GM12872 (cell line): ENCODE data around the gene PLXNC1.

ENCODE experiments used
- TF ChIP-seq, protein P1 (sequence below): IDR thresholded peaks from 3 replicates; pipeline ENCODE4 v1.5.1; 2011; ENCODE audit warnings: low read depth, mild to moderate bottlenecking, low read length, moderate library complexity; ENCODE audit not compliant: insufficient read depth

Gene PLXNC1

DNA sequence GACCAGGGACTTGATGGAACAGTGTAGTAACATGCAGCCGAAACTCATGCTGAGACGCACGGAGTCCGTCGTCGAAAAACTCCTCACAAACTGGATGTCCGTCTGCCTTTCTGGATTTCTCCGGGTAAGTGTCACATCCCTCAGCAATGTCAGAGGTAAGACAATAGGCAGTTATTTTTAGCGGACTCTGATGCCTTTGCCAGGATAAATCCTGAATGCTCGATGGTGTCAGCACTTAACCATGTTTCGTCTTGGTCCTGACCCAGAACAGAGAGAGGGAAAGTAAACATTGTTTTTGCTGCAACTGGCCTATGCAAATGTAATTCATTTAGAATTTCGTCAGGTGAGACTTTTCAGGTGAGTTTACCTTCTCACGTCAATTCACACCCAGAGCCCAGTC is 112.3 kb downstream of the PLXNC1 start:
- TF ChIP-seq, protein P1, sequence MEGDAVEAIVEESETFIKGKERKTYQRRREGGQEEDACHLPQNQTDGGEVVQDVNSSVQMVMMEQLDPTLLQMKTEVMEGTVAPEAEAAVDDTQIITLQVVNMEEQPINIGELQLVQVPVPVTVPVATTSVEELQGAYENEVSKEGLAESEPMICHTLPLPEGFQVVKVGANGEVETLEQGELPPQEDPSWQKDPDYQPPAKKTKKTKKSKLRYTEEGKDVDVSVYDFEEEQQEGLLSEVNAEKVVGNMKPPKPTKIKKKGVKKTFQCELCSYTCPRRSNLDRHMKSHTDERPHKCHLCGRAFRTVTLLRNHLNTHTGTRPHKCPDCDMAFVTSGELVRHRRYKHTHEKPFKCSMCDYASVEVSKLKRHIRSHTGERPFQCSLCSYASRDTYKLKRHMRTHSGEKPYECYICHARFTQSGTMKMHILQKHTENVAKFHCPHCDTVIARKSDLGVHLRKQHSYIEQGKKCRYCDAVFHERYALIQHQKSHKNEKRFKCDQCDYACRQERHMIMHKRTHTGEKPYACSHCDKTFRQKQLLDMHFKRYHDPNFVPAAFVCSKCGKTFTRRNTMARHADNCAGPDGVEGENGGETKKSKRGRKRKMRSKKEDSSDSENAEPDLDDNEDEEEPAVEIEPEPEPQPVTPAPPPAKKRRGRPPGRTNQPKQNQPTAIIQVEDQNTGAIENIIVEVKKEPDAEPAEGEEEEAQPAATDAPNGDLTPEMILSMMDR = no peak

DNA sequence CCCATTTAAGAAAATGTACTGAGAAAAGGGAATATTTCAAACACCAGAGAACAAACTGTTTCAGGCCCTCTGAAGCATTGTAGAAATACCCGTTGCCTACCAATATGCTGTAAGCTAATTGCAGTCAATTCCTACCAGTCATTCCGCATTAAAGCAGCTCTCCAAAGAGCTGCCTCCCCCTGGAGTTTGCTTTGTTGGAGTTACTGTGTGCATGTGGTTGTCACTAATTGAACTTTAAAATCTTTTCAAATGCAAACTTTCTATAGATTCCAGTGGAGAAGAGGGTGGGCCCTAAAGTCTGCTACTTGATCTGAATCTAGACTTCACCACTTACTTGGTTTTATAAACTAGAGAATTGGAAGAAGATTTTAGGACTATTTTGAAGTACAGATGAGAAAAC is 112.7 kb downstream of the PLXNC1 start:
- TF ChIP-seq, protein P1 = no peak

DNA sequence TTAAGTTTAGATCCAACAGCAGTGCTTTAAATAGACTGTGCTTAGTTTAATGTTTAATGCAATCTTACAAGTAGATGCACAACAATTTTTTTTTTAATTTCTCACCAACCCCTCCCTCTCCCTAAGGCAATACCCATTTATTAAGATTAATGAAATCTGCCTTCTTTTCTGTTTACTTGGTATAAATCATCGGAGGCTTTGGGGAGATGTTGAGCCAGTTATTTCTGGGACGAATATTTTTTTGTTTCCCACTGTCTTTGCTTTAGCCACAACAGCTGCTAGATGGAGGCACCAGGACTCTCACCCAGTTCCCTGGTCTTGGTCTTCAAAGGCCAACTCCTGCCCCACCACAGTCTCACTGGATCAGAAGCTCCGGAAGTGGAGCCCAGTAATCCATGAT is 113.4 kb downstream of the PLXNC1 start:
- TF ChIP-seq, protein P1 = no peak

DNA sequence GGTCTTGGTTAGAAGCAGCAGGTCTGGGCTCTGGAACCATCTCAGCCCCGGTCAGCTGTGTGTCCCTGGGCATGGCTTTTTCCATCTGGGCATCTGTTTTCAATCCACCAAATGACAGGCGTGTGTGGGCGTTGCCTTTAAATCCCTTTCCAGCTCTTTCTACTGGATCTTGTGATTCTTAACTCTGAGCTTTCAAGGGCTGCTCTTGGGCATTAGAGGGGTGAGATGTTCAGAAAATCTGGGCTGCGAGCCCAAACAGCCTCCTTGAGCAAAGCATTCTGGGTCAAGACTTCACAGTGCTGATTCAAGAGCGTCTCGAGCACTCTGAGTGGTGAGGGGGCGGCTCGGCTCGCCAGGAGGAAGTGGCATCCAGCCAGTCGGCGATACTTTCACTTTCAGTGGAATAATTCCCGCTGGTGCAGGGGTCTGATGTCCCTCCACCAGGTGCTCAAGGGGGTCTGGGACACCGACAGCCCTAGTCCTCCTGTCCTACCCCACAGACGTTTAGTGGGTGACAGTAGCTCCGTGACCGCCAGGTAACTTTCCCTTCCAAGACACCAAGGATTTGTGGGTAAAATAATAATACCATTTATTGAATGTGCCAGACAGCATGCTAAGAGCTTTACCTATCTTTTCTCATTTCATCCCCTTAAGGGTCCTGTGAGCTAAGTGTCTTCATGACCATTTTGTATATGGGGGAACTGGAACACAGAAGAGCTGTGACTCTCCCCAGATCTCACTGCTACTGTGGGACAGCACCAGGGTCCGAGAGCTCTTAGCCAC is 114.0 kb downstream of the PLXNC1 start:
- TF ChIP-seq, protein P1 = no peak

DNA sequence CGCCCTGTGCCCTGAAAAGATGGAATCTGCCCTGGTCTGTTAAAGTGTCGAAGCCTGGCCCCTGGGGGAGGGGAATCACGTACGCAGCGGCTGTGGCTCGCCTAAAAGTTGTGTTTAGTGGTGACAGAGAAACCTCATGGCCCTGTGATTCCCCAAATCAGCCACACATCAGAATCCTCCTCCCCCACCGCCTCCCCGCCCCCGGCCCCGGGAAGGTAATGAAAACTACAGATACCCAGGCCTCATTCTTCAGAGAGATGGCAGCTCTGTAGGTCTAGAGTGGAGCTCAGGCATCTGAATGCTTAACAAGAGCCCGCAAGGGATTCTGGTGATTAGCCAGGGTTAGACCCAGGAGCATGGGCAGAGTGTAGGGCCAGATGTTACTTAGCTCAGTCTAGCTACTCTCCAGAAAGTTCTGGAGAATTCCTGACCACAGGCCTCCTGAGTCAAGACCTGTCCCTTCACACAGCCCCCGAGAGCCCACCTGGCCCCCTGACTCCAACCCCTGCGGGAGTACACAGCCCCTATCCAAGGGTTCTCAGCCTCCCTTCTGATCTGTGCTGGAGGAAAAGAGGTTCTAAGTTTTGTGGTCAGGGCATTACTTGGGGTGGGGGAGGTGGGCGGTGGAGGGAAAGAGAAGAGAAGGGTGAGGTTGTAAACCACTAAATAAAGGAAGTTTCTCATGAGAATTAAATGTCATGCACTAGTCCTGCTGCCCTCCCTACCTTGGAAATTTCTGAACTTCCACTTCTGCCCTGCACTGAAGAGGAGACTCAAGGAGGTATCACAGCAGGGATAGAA is 114.8 kb downstream of the PLXNC1 start:
- TF ChIP-seq, protein P1 = no peak

DNA sequence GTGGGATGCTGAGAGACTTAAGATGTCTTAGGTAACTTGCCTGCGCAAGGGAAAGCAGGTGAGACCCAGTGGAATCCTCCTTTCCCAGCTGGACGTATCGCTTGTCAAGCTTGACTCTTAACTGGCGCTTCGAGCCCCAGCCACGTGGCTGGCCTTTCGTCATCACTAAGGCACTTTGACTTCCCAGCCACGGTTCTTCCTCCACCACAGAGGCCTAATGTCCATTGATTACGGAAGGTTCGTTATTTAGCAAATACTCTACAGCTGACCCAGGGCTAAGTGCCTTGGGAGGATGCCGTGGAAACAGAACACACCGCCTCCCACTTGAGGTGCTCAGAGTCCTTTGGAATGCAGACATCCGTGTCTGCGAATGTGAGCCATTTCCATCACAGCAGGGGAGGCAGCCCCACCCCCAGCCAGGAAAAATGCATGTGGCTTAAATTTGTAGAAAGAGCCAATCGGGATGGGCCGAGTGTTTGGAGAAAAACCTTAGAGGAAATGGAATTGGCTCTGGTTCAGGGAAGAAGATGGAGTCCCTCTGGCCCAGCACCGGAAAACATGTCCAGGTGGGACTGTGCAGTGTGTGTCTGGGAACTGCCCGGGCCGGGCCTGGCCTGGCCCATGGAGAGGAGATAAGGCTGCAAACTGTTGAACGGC is 115.7 kb downstream of the PLXNC1 start:
- TF ChIP-seq, protein P1 = no peak
